GM10847 (cell line): ENCODE data around the gene NEDD4L.

Experiments
- POLR2A ChIP-seq: IDR thresholded peaks from 2 replicates; pipeline ENCODE4 v1.6.1; 2011; ENCODE audit not compliant: insufficient read length; ENCODE audit errors: extremely low read depth

NEDD4L gene

DNA sequence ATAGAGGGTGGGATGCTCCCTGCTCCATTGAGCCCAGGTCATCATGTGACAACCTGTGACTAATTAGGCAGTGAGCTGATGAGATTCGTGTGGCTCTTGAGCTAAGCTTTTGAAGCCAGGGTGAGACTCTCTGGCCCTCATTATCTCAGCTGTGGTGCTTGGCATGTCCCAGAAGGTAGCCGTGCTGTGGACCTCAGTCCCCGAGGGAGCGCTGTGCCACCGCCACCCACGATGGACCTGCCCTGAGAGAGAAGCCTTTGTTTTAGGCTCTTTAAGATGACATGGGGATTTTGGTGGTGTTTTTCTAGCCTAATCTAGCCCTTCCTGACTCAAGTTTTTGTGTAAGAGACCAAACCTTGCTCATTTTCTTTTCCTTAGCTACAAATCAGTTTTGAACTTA is 66.4 kb downstream of the NEDD4L start:
- TF ChIP-seq POLR2A: no peak

GRCh38 chr18:58112174-58112573 is 68.1 kb downstream of the NEDD4L start:
- no peak for TF ChIP-seq POLR2A

GRCh38 chr18:58113337-58113736 is 69.3 kb downstream of the NEDD4L start:
- no peak for TF ChIP-seq POLR2A

GRCh38 chr18:58114766-58115165 is 70.7 kb downstream of the NEDD4L start:
- TF ChIP-seq POLR2A: no peak

DNA sequence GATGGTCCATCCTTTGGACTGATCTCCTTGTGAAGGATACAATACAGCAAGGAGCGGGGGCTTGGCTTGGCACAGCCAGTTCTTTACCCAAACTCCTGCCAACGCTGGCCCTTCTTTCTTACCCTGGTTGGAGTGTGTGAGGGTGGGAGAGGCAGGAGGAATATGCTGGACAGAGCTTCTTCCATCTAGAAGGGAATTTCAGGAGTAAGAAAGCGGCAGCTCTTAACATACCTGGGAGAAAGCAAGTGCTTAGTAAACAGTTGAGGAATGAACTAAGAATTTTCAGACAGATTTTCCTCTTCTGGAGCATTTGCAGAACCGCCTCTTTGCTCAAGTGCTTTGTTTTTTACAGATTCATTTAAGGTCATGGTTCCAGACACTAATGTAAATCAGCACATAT is 72.8 kb downstream of the NEDD4L start:
- TF ChIP-seq POLR2A: no peak

- no peak for TF ChIP-seq POLR2A
Measured at GRCh38 chr18:58117786-58118403, 73.9 kb downstream of the NEDD4L start.

DNA sequence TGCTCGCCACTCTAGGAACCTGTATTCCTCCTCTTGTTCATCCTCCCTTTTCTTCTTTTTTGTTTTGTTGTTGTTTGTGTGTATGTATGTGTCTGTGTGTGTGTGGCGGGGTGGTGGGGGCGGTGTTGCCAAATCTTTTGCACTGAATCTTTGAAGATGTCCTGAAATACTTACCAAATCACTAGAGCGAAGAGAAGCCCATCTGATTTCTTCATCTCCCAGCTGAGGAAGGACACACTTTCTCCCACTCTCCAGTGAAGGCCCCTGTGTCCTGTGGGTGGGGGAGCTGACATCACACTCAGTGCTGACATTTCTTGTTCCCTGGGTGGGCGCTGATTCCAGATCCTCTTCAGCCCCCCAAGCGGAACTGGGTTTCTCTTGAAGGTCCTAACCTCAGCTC is 74.5 kb downstream of the NEDD4L start:
- no peak for TF ChIP-seq POLR2A

DNA sequence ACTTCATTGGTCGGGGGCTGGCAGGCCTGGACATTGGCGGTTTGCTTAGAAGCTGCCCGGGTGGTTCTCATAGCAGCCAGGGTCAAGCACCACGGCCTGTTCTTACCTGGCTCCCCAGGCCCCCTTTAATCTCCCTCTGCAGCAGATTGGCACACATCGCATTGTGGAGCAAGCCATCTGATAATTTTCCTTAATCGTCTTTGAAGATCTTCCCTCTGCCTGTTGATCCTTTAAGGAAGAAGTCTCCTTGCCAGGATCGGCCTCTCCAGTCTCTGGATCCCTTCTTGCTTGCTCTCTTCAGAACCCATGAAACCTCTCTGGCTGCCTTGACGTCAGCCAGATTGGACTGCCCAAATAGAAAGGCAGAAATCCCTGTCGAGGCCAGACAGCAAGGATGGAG is 75.8 kb downstream of the NEDD4L start:
- TF ChIP-seq POLR2A: no peak

DNA sequence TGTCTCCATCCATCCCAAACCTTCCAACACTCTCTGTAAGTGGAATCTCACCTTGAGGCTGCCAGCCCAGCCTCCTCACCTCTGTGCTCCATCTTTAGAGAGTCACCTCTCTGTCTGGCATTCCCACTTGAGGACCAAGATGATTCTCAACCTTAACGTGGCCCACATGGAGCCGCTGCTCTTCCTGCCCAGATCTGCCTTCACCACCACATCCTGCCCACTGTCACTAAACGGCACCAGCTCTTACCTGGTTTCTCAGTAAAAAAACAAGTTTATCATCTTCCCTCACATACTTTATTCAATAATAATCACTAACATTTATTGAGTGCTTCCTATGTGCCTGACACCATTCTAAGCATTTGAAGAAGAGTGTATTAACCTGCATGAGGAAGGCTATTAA is 80.4 kb downstream of the NEDD4L start:
- TF ChIP-seq POLR2A: no peak

DNA sequence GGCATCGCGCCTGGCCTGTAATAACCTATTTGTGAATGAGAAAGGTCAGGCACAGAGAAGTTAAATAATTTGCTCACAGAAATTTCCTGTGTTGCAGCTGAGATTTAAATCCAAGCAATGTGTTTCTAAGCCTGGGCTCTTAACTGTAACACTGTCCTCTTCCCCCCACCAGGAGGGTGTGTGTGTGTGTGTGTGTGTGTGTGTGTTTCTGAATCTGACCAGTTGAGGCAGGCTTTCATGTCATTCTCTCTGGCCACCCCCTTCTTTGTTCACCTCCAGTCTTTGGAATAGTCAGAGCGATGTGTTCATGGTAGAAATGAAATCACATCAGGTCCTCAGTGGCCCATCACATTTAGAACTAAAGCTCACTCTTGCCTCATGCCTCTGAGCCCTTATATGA is 81.2 kb downstream of the NEDD4L start:
- TF ChIP-seq POLR2A: no peak

DNA sequence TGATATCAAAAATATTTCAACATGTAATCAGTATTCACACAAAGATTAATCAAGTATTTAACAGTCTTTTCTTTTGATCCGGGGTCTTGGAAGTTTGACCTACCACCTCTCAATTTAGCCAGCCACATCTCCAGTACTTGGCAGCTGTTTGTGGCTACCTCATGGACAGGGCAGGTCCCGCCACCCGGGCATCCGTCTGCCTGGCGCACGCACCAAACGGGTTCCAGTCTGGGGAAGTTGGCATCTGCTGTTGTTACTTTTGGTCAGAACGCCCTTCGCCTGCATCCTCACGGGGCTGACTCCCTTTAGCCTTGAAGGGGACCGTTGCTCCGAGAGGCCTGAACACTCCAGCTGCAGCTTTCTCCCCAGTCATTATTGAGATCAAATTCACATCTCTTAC is 81.7 kb downstream of the NEDD4L start:
- TF ChIP-seq POLR2A: no peak

DNA sequence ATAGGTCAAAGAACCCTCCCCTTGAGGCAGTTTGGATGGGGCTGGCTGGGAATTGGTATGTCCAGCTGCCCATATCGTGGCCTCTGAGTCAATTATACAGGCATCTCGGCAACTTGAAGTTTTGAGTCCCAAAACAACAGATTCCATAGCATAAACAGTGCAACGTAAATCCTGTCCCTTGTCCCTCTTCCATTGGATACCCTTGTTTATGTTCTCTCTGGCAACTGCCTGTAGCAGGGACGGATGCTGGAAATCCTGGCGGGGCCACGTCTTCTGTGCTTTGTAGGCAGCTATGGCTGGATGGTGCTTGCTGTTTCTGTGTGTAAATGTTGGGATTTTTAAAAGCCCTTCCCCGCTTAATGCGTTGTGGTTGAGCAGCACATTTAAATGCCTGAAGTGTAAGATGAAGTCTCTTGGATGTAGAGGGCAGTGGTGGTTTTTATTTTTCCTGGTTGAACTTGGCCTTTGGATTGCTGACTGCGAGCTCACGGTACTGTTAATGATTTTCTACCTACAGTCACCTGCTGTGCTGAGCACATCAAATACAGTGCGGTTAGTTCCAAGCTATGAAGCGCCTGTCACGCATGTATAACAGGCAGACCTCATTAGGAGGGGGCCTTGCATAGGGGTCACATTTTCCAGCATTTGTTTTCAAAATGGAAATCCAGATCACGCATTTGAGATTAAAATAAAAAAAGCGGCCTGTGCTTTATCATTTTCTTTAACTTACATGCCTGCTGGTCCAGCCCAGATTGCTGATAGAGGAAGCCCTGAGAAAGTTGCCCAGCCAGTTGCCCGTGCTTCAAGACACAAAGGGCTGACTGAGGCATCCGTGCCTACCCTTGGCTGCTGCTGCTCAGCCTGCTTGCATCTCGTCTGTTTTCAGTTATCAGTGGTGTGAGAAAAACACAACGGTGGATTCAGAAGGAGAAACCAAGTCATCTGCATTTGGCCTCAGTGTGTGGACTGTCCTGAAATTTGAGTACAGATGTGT is 84.7 kb downstream of the NEDD4L start:
- no peak for TF ChIP-seq POLR2A

GRCh38 chr18:58132595-58133261 is 88.7 kb downstream of the NEDD4L start:
- no peak for TF ChIP-seq POLR2A

DNA sequence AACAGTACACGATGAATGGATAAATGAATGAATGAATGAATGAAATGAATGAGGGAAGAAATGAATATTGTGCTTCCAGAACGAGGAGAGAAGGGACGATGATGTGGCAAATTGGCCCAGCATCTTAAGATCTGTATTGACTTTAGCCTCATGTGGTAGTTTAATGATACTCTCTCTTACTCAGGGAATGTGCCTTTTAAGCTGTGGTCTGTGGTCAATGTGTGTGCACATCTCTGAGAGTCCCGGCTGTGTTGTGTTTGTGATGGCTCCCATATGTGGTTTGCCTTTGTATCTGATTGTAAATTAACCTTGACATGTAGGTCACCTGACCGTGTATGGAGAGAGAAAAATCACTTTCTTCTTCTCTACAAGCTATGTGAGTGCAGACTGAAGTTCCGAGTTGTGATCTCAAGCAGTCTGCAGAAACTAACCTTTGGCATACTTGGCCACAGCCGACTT is 91.2 kb downstream of the NEDD4L start:
- TF ChIP-seq POLR2A: no peak

DNA sequence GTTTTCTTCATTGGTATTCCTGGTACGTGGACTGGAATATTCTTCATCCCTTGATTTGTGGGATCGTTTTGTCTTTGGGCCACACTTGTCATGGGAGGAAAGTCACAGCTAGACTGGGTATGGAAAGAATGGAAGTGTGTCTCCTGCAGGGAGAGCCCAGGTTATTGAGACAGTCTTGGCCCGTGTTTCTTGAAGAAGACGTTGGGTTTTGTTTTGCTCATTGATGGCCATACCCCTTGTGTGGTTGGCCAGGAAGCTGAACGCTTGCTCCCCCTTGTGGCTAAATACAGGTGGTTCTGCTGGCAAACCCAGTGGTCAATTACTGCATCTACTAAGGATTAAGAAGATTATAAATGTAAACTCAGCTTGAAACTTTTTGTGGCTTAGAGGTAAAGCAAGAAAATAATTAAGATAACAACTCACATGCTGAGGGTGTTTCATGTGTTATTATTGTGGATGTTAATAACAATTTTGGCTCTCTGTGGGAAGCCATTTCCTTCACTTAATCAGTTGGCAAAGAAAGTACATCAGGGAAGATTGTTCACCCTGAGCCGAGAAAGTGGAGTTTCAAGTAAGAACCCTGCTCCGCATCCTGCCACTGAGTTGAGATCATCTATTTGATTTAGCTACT is 91.8 kb downstream of the NEDD4L start:
- TF ChIP-seq POLR2A: no peak
